ENCODE data around the gene SLX4IP.

- TF ChIP-seq SKIL (CRISPR knock-in tag; IDR thresholded peaks at IDR 0.05; ENCODE audit: borderline replicate concordance) (no peak), ATF7 (IDR thresholded peaks at IDR 0.05) (no peak), ATF7 (CRISPR knock-in tag; IDR thresholded peaks at IDR 0.05) (no peak), ZBTB33 (CRISPR knock-in tag; IDR thresholded peaks at IDR 0.05) (no peak), ZNF512 (CRISPR knock-in tag; IDR thresholded peaks at IDR 0.05) (no peak), ARNTL (CRISPR knock-in tag; IDR thresholded peaks at IDR 0.05) (no peak), NAIF1 (CRISPR knock-in tag; IDR thresholded peaks at IDR 0.05; ENCODE audit: borderline replicate concordance) (no peak), PATZ1 (CRISPR knock-in tag; IDR thresholded peaks at IDR 0.05) (no peak), CTCF (CRISPR knock-in tag; IDR thresholded peaks at IDR 0.05) (no peak), SMAD3 (CRISPR knock-in tag; IDR thresholded peaks at IDR 0.05) (no peak), ZNF274 (CRISPR knock-in tag; IDR thresholded peaks at IDR 0.05) (no peak), SIX4 (CRISPR knock-in tag; IDR thresholded peaks at IDR 0.05) (no peak), ZNF263 (CRISPR knock-in tag; IDR thresholded peaks at IDR 0.05) (no peak), HNRNPK (IDR thresholded peaks at IDR 0.05; ENCODE audit: low read depth, low read length, poor library complexity, severe bottlenecking) (no peak)
Observed at GRCh38 chr20:10610251-10610650, 175.1 kb downstream of the SLX4IP start.
